Measurements from ENCODE around the gene GLI3. TPM values are rescaled to one million over a fixed set of nuclear protein-coding genes. Genes with fewer than 3 reads are reported as not detected.

Gene GLI3
- total RNA-seq, 6 experiments from 2014 or later, result 0.12 to 0.95 (median 0.21) TPM

DNA sequence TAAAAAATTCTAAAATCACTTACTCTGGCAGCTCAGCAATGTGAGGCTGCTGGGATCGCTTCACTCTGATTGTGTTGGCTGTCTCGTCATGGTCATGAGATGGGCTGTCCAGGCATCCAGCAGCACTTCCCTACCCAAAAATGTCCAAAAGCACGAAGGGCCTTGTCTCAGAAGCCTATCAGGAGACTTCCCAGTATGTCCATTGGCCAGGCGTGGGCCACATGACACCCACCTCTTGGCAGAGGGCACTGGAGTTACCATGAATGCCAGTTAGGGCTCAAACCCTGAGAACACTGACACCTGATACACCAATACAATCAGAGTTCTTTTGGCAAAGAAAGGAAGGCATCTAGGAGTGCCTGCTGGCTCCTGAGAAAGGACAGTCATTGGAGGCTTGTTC is 27.0 kb upstream of the GLI3 start:
- intact Hi-C loops (cut with DNase I), result no loop called here
- ATAC-seq, result no peak
- Histone ChIP-seq H3K27me3 (peaks cover 0 to under 1% of the 10 kb centered on the region in 2 donors), H3K36me3 (no peaks in the 10 kb centered on the region), H3K27ac (no peak overlapping the region), H3K9me3 (no peaks in the 10 kb centered on the region), H3K4me3 (no peak overlapping the region), H3K4me1 (no peaks in the 10 kb centered on the region)
- WGBS (ENCODE audit: insufficient coverage, low coverage, low lambda C conversion rate, missing lambda C conversion rate), result no CpG with 5 or more reads among the region's 4 CpGs
- TF ChIP-seq POLR2A (IDR thresholded peaks at IDR 0.05), result no peak
- no peak for TF ChIP-seq CTCF (IDR thresholded peaks at IDR 0.05)
- DNase-seq, result no peak

GRCh38 chr7:42262964-42263363 is 26.0 kb upstream of the GLI3 start:
- WGBS (ENCODE audit: insufficient coverage, low coverage, low lambda C conversion rate, missing lambda C conversion rate), result 62% methylated on average over 6 of the region's 7 CpGs

GRCh38 chr7:42254217-42254616 is 17.2 kb upstream of the GLI3 start:
- H3K36me3 ChIP-seq, result no peaks in the 10 kb centered on the region
- no peaks in the 10 kb centered on the region for H3K9me3 ChIP-seq
- no peak for TF ChIP-seq CTCF (IDR thresholded peaks at IDR 0.05)
- TF ChIP-seq POLR2A (IDR thresholded peaks at IDR 0.05), result no peak
- DNase-seq (no peak), ATAC-seq (no peak)
- no peaks in the 10 kb centered on the region for H3K4me1 ChIP-seq
- peaks cover 0 to 3% of the 10 kb centered on the region in 2 donors for H3K27me3 ChIP-seq
- no peak overlapping the region for H3K27ac ChIP-seq
- 78% methylated on average over 5 of the region's 5 CpGs for WGBS (ENCODE audit: insufficient coverage, low coverage, low lambda C conversion rate, missing lambda C conversion rate)
- H3K4me3 ChIP-seq, result no peak overlapping the region
- intact Hi-C loops (cut with DNase I), result no loop called here

More at GRCh38 chr7:42262964-42263363, 26.0 kb upstream of the GLI3 start:
- no peak for ATAC-seq
- intact Hi-C loops (cut with DNase I), result no loop called here
- no peak overlapping the region for H3K27ac ChIP-seq
- H3K27me3 ChIP-seq, result peaks cover 0 to 3% of the 10 kb centered on the region in 2 donors
- no peak overlapping the region for H3K4me3 ChIP-seq
- no peaks in the 10 kb centered on the region for H3K9me3 ChIP-seq
- TF ChIP-seq POLR2A (IDR thresholded peaks at IDR 0.05), result no peak
- TF ChIP-seq CTCF (IDR thresholded peaks at IDR 0.05), result no peak
- no peaks in the 10 kb centered on the region for H3K4me1 ChIP-seq
- no peak for DNase-seq
- H3K36me3 ChIP-seq, result no peaks in the 10 kb centered on the region

- intact Hi-C loops (cut with DNase I), result no loop called here
- H3K27me3 ChIP-seq, result no peaks in the 10 kb centered on the region
- no peaks in the 10 kb centered on the region for H3K36me3 ChIP-seq
- H3K27ac ChIP-seq, result no peak overlapping the region
- no peak overlapping the region for H3K4me3 ChIP-seq
- no peaks in the 10 kb centered on the region for H3K4me1 ChIP-seq
- no peak for TF ChIP-seq POLR2A (IDR thresholded peaks at IDR 0.05)
- no peak for TF ChIP-seq CTCF (IDR thresholded peaks at IDR 0.05)
- H3K9me3 ChIP-seq, result no peaks in the 10 kb centered on the region
- ATAC-seq (no peak), DNase-seq (no peak)
- WGBS (ENCODE audit: insufficient coverage, low coverage, low lambda C conversion rate, missing lambda C conversion rate), result 20% methylated on average over 1 of the region's 3 CpGs
These were observed 16.3 kb upstream of the GLI3 start for GRCh38 chr7:42253316-42253715.

- intact Hi-C loops (cut with DNase I), result no loop called here
- Histone ChIP-seq H3K4me3 (no peak overlapping the region), H3K4me1 (no peaks in the 10 kb centered on the region), H3K27me3 (no peaks in the 10 kb centered on the region), H3K36me3 (no peaks in the 10 kb centered on the region), H3K9me3 (no peaks in the 10 kb centered on the region), H3K27ac (no peak overlapping the region)
- no peak for DNase-seq
- WGBS (ENCODE audit: insufficient coverage, low coverage, low lambda C conversion rate, missing lambda C conversion rate), result 17% methylated on average over 1 of the region's 2 CpGs
- no peak for ATAC-seq
- TF ChIP-seq POLR2A (IDR thresholded peaks at IDR 0.05) (no peak), CTCF (IDR thresholded peaks at IDR 0.05) (no peak)
These were observed 13.4 kb upstream of the GLI3 start for GRCh38 chr7:42250411-42250810.
